Mammary epithelial cell (primary cell): ENCODE data around the gene RNF166.

ENCODE experiments used
- CTCF ChIP-seq, 2 donors: IDR thresholded peaks in 1 of 2; conservative IDR thresholded peaks in 1 of 2; 2 replicates each; pipeline ENCODE4 v1.5.1; 2011 to 2012; ENCODE audit warnings: inconsistent platforms in 2 of 2, low read length in 2 of 2, mild to moderate bottlenecking in 2 of 2, control low read depth in 1 of 2, low read depth in 1 of 2; ENCODE audit not compliant: insufficient read depth in 1 of 2; ENCODE audit errors: extremely low read depth in 1 of 2
- EZH2 ChIP-seq: IDR thresholded peaks from 2 replicates; pipeline ENCODE4 v1.6.1; 2012; ENCODE audit warnings: low read length, inconsistent platforms, borderline replicate concordance

DNA sequence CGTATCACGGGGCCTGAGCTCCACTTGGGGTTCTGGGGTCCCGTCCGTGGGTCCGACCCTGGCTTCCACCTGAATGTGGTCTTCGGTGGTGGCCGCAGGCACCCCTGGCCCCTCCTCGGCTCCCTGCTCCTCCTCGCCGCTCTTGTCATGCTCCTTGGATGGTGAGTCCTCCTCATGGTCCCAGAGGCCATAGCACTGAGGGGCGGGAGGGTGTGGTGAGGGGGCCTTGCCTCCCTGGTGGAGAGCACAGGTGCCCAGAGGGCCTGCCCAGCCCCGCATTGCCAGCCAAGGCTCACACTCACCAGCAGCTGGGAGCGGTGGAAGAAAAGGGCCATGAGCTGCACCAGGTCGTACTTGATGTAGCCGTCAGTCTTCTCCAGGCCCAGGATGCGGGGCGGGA is 15.0 kb upstream of the RNF166 start:
- TF ChIP-seq CTCF (conservative IDR thresholded peaks at IDR 0.05 in 1 of 2, IDR thresholded peaks at IDR 0.05 in 1 of 2; ENCODE audit: extremely low read depth in 1 of 2, insufficient read depth in 1 of 2, low read depth in 1 of 2, low read length in 2 of 2) (no peak), EZH2 (no peak)
